Urothelium cell line (cell line): ENCODE measurements around the gene SELL.
A peak's percentile ranks its signal among the peaks of the same experiment; 100 is the strongest.
"Not testable (repeated sequence)": the region's sequence is repeated elsewhere in the genome, so short reads cannot be mapped to it uniquely, and the experiment has no call there.

Experiments used
- DNase-seq: peaks from one replicate; pipeline ENCODE4 v3.0.0; 2011; ENCODE audit warnings: low spot score, mixed read lengths
- FAIRE-seq: peaks from 2 replicates; lab custom pipeline; 2011; peaks lifted over from hg19 to GRCh38; lab: Jason Lieb, UNC

The SELL gene

GRCh38 chr1:169707912-169708604 lies 3.4 kb downstream of the SELL start:
- no peak for DNase-seq
- FAIRE-seq: no peak

DNA sequence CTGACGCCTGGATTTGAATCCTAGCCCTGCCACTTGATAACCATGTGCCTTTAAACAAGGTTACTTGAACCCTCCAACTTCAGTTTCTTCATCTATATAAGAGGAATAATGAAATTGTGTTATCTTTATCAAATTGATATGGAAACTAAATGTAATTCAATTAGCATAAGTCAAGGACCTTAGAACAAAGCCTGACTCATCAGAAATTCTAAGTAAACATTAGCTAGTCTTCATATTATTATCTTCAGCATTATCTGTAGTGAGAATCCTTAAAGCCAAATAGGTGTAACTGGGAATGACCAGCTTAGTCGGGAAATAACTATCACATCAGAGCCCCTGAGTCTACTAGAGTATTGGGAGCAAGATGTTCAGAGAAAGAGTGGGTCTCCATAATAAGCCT lies 6.6 kb downstream of the SELL start:
- DNase-seq: no peak
- no peak for FAIRE-seq

DNA sequence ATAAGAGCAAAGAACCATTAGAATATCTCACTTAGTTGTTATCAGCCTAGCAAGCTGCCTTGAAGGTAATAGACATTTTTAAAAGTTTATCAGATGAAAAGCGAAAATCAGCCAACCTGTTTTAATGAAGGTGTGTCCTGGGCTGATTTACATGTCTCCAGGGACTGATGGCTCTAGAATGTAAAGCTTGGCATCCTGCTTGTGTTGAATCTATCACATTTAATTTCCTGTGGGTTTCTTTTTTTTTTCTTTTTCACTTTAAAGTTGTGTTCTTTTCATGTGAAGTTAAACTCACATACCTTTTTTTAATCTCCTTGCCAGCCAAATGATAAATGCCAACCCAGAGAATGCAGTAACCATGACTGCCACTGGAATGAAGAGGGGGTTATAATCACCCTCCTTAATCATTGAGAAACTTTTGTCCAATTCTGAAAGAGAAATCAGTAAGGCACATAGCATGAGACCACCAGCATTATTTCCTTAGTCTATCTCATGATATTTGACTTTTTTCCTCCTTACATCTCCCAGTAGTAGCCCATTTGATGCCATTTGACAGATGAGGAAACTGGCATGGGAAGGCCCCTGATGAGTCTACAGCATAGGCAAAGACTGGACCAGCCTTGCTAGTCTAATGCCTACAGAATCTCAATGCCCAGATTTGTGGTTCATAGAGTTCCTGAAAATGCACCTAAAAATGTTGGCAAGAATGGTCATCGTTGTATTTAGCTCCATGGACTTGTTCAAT lies 10.0 kb downstream of the SELL start:
- DNase-seq (no peak), FAIRE-seq (no peak)

- no peak for FAIRE-seq
- DNase-seq: no peak
Observed at GRCh38 chr1:169699707-169700106, 11.7 kb downstream of the SELL start.

- FAIRE-seq (no peak), DNase-seq (no peak)
Observed at GRCh38 chr1:169698976-169699375, 12.4 kb downstream of the SELL start.

- DNase-seq: no peak
- FAIRE-seq: no peak
Observed at GRCh38 chr1:169697755-169698154, 13.7 kb downstream of the SELL start.

GRCh38 chr1:169696273-169697100 lies 14.9 kb downstream of the SELL start:
- no peak for FAIRE-seq
- no peak for DNase-seq

DNA sequence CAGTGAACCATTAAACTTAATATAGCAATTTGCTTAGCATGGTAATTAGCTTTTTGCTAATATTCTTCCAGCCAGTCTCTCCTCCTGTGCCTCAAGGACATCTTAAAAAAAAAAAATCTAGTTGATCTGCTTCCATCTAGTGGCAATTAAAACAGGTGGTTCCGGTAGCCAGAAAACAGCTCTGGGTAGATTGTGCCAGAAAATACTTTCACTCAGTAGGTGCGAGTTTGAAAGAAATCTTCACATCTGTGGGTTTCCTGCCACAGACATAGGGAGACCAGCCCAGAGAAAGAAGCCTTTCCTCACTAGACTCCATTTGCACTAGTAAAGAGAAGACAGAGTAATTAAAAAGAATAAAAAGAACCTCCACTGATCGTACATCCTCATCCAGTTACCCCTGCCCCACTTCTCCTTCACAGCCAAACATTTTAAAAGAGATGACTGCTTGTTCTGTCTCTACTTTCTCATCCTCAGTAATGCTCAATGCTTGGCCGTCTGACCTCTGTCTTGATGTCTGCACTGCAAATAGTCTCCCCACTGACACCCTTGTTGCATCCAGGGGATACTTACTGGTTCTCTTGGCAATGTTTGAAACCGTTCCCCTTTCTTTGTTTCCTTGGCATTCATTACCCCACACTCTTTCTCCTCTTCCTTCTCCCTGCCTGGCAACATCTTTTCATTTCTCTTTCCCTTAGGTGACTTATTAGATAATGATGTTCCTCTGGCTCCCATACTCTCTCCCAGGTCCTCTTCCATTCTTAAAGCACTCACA lies 16.9 kb downstream of the SELL start:
- DNase-seq: no peak
- FAIRE-seq: no peak

- FAIRE-seq (no peak), DNase-seq (no peak)
Observed at GRCh38 chr1:169692756-169693460, 18.5 kb downstream of the SELL start.

- FAIRE-seq (no peak), DNase-seq (no peak)
Observed at GRCh38 chr1:169690489-169690888, 20.9 kb downstream of the SELL start.

DNA sequence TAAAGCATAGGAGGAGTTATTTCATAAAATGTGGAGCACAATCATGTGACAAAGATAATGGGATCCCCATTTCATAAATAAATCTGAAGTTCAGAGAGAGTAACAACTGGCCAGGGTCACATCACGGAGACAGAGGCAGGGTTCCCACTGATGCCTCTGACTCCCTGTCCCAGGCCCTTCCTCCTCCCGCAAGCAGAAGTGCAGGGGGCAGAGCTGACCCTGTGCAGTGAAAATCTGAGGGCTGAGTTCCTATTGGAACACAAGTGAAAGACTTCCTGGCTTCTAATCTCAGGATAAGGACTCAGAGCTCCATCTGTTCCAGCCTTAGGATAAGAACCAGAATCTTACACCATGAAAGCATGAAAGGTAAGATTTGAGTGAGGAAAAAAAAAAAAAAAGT lies 22.0 kb downstream of the SELL start:
- FAIRE-seq: no peak
- no peak for DNase-seq

DNA sequence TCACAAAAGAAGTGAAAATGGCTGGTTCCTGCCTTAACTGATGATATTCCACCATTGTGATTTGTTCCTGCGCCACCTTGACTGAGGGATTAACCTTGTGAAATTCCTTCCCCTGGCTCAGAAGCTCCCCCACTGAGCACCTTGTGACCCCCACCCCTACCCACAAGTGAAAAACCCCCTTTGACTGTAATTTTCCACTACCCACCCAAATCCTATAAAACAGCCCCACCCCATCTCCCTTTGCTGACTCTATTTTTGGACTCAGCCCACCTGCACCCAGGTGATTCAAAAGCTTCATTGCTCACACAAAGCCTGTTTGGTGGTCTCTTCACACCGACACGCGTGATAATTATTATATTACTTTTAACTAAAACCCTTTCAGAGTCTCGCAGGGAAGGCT lies 23.0 kb downstream of the SELL start:
- DNase-seq, FAIRE-seq: not testable (repeated sequence)

GRCh38 chr1:169683661-169684060 lies 27.8 kb downstream of the SELL start:
- DNase-seq (no peak), FAIRE-seq (no peak)

- not testable (repeated sequence) for FAIRE-seq, DNase-seq
Observed at GRCh38 chr1:169683168-169683567, 28.3 kb downstream of the SELL start.

GRCh38 chr1:169682071-169682470 lies 29.3 kb downstream of the SELL start:
- DNase-seq (no peak), FAIRE-seq (no peak)

DNA sequence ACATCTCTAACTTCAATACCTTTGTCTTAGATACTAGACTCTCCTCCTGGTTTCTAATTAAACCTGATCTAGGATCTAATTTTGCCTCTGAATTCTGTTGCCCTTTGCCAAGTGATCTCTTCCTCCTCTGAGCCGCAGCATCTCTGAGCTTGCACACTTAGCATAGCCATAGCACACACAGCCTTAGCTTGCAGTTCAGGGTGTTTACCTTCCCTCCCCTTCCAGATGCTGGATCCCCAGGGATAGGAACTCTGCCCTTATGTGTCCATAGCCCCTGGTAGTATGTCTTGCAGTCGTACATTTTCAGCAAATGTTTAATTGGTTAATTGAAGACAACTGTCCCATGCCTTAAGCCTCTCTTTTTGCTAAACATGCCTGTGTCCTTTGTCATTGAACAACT lies 30.3 kb downstream of the SELL start:
- no peak for DNase-seq

GRCh38 chr1:169680377-169681019 lies 30.9 kb downstream of the SELL start:
- no peak for FAIRE-seq
- no peak for DNase-seq

More for the DNA sequence above, 30.3 kb downstream of the SELL start:
- no peak for FAIRE-seq

DNA sequence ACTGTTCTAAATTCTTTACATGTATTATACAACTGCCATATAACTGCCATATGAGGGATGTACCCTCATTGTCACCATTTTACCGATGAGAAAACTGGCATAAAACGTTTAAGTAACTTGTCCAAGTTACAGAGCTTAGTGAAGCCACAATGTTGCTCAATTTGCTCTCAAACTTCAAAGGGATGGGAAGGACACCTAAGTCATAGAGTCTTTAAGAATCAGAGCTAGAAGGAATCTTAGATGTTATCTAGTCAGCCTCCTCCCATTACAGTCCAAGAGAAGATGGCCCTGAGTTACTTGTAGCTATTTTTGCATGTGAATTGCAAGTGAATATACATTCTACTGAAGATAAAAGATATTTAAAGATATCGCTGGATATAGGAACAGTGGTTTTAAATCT lies 31.7 kb downstream of the SELL start:
- no peak for FAIRE-seq
- no peak for DNase-seq

DNA sequence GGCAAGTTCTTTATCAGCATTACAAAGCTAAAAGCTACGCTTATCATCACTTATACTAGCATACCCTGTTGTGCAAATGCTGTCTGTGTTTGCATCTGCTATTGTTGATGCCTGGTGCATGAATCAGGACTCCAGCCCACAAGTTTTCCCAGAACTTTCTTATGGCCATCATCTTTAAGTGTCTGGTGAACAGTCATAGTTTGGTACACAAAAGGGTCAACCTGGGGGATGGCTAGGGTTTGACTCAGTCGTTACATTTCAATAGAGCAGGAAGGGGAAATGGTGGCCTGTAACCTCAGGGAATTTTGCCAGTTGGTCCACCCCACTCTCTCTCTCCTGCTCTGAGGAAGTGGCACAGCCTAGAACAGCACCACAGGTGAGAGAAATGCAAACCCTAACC lies 35.4 kb downstream of the SELL start:
- FAIRE-seq: no peak
- DNase-seq: peak; percentile 24

- FAIRE-seq: no peak
Observed at GRCh38 chr1:169670836-169671235, 40.6 kb downstream of the SELL start.

More at GRCh38 chr1:169670836-169671235, 40.6 kb downstream of the SELL start:
- DNase-seq: no peak
